Gastrocnemius medialis (tissue), 4 donors: ENCODE data around the gene SLC26A9.

Experiments used
- POLR2A ChIP-seq, 2 donors: fragments of 450-650 bp; IDR thresholded peaks; one replicate each; pipeline ENCODE4 v1.6.1; 2017; ENCODE audit warnings: antibody characterized with exemption in 2 of 2, mild to moderate bottlenecking in 2 of 2, moderate library complexity in 2 of 2
- TF ChIP-seq, protein P1 (sequence below), 5 experiments: fragments of 450-650 bp in 3 of 5; fragments of 200-600 bp in 2 of 5; sonication (generic) in 2 of 5; IDR thresholded peaks in 4 of 5; conservative IDR thresholded peaks in 1 of 5; 1 replicate in 4 of 5; 2 replicates in 1 of 5; pipeline ENCODE4 v1.5.1; 2016 to 2019; ENCODE audit warnings: antibody characterized with exemption in 5 of 5, mild to moderate bottlenecking in 3 of 5, moderate library complexity in 3 of 5

DNA sequence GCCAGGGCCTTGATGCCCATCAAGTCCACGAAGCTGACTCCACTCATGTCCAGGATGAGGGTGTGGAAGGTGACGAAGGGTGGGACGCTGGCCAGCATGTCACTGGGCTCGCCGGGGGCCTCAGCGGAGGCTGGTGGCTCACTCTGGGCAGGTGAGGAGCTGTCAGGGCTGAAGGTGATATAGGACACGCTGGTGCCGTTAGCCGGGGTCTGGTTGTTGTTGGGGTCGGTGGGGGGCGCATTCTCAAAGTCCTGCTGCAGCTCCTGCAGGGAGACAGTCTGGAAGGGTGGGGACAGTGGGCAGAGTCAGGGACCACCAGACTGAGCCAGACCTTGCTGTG, 21.7 kb downstream of the SLC26A9 start:
- TF ChIP-seq, protein P1, sequence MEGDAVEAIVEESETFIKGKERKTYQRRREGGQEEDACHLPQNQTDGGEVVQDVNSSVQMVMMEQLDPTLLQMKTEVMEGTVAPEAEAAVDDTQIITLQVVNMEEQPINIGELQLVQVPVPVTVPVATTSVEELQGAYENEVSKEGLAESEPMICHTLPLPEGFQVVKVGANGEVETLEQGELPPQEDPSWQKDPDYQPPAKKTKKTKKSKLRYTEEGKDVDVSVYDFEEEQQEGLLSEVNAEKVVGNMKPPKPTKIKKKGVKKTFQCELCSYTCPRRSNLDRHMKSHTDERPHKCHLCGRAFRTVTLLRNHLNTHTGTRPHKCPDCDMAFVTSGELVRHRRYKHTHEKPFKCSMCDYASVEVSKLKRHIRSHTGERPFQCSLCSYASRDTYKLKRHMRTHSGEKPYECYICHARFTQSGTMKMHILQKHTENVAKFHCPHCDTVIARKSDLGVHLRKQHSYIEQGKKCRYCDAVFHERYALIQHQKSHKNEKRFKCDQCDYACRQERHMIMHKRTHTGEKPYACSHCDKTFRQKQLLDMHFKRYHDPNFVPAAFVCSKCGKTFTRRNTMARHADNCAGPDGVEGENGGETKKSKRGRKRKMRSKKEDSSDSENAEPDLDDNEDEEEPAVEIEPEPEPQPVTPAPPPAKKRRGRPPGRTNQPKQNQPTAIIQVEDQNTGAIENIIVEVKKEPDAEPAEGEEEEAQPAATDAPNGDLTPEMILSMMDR (IDR thresholded peaks at IDR 0.05 in 4 of 5, conservative IDR thresholded peaks at IDR 0.05 in 1 of 5), result no peak
- TF ChIP-seq POLR2A (IDR thresholded peaks at IDR 0.05), result no peak
